ENCODE results near the gene LPCAT2.

GRCh38 chr16:55481023-55481422, 27.8 kb upstream of the LPCAT2 start:
- no peak for TF ChIP-seq POLR2A (IDR thresholded peaks at IDR 0.05; ENCODE audit: low read depth, low read length)
- TF ChIP-seq POLR2AphosphoS5 (IDR thresholded peaks at IDR 0.05; ENCODE audit: low read depth, low read length), result no peak
- no peak for TF ChIP-seq POU2F2 (IDR thresholded peaks at IDR 0.05; ENCODE audit: low read depth, low read length)
- no peak for TF ChIP-seq TAF1 (IDR thresholded peaks at IDR 0.05; ENCODE audit: low read depth, low read length)
- no peak for TF ChIP-seq PAX5 (IDR thresholded peaks at IDR 0.05; ENCODE audit: insufficient read depth, low read length, severe bottlenecking)
- no peak for TF ChIP-seq SPI1 (IDR thresholded peaks at IDR 0.05; ENCODE audit: low read depth, low read length)

All from GM12891 (cell line).